Sigmoid colon (tissue), 4 donors: Measurements from ENCODE around the gene OR2V1.

Experiments used
- EP300 ChIP-seq, 4 donors: sonication (generic); formaldehyde crosslinking; IDR thresholded peaks; one replicate each; pipeline ENCODE4 v1.6.1; 2017; ENCODE audit warnings: antibody characterized with exemption in 4 of 4
- POLR2A ChIP-seq, 2 donors: fragments of 450-650 bp; IDR thresholded peaks; one replicate each; pipeline ENCODE4 v1.6.1; 2016; ENCODE audit warnings: antibody characterized with exemption in 2 of 2, mild to moderate bottlenecking in 2 of 2, moderate library complexity in 2 of 2
- POLR2AphosphoS5 ChIP-seq, 4 donors: sonication (generic); formaldehyde crosslinking; IDR thresholded peaks; one replicate each; pipeline ENCODE4 v1.6.1; 2017; ENCODE audit warnings: antibody characterized with exemption in 4 of 4
- TF ChIP-seq, protein P1 (sequence below), 4 experiments: fragments of 450-650 bp in 3 of 4; fragments of 200-600 bp in 1 of 4; IDR thresholded peaks; one replicate each; pipeline ENCODE4 v1.5.1; 2016 to 2019; ENCODE audit warnings: antibody characterized with exemption in 4 of 4, mild to moderate bottlenecking in 3 of 4, moderate library complexity in 2 of 4

DNA sequence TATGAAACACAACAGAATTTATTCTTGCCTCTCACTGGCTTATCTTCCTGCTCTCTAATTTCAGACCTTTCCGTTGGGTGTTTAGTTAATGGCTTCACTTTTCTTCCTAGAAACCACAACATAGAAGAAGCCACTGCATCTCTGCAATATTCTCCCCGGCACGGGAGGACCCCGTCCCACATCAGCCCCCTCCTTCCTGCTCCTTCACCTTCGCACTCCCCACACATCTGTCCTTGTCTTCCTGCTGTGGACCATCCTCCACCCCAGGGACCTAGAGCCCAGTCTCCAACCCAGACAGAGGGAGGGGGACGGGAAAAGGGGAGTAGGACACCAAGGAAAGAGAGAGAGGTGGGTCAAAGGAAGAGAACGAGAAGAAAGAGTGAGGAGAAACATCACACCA is 1.4 kb downstream of the OR2V1 start:
- no peak for TF ChIP-seq POLR2AphosphoS5 (IDR thresholded peaks at IDR 0.05)
- TF ChIP-seq, protein P1, sequence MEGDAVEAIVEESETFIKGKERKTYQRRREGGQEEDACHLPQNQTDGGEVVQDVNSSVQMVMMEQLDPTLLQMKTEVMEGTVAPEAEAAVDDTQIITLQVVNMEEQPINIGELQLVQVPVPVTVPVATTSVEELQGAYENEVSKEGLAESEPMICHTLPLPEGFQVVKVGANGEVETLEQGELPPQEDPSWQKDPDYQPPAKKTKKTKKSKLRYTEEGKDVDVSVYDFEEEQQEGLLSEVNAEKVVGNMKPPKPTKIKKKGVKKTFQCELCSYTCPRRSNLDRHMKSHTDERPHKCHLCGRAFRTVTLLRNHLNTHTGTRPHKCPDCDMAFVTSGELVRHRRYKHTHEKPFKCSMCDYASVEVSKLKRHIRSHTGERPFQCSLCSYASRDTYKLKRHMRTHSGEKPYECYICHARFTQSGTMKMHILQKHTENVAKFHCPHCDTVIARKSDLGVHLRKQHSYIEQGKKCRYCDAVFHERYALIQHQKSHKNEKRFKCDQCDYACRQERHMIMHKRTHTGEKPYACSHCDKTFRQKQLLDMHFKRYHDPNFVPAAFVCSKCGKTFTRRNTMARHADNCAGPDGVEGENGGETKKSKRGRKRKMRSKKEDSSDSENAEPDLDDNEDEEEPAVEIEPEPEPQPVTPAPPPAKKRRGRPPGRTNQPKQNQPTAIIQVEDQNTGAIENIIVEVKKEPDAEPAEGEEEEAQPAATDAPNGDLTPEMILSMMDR (IDR thresholded peaks at IDR 0.05) = no peak
- no peak for TF ChIP-seq EP300 (IDR thresholded peaks at IDR 0.05)
- no peak for TF ChIP-seq POLR2A (IDR thresholded peaks at IDR 0.05)
